Colonic mucosa (tissue), 4 donors: ENCODE measurements around the gene OSBPL10. TPM values are rescaled to one million over a fixed set of nuclear protein-coding genes. Genes with fewer than 3 reads are reported as not detected.

Experiments used
- DNase-seq: peaks from one replicate; pipeline ENCODE4 v3.0.0-alpha.2; 2020
- H3K27ac ChIP-seq: fragments of 200-600 bp; one replicate; pipeline ENCODE4 v1.8.0; 2021
- H3K27me3 ChIP-seq: fragments of 200-600 bp; one replicate; pipeline ENCODE4 v1.8.0; 2021
- H3K36me3 ChIP-seq: fragments of 200-600 bp; one replicate; pipeline ENCODE4 v1.8.0; 2021
- H3K4me1 ChIP-seq: fragments of 200-600 bp; one replicate; pipeline ENCODE4 v1.8.0; 2021; ENCODE audit warnings: mild to moderate bottlenecking
- H3K4me3 ChIP-seq: fragments of 200-600 bp; one replicate; pipeline ENCODE4 v1.8.0; 2021
- H3K9ac ChIP-seq, 2 donors: one replicate each; pipeline ENCODE4 v1.7.0; 2013; ENCODE audit warnings: control low read depth in 2 of 2, low read depth in 2 of 2, low read length in 2 of 2
- H3K9me3 ChIP-seq: fragments of 200-600 bp; one replicate; pipeline ENCODE4 v1.8.0; 2021
- CTCF ChIP-seq: fragments of 200-600 bp; IDR thresholded peaks from one replicate; pipeline ENCODE4 v1.8.0; 2022; ENCODE audit warnings: antibody characterized with exemption, mild to moderate bottlenecking
- intact Hi-C: fragments of 100-400 bp; cut with DNase I; formaldehyde crosslinking; loops from one replicate; pipeline ENCODE4 v1.14.1; 2022
- total RNA-seq, 2 donors: library from RNA; stranded (reverse); fragmentation: NEBNext Ultra II Directional in 1 of 2; extraction: Animal tissue kit (Norgen Biotek cat#: 25700) in 1 of 2; gene quantifications; one replicate each; pipeline ENCODE4 v1.2.1, GENCODE V29; 2021
- donor health status: healthy.
- donor health status: DM: no; HTN: no; CAD: no.
- donor health status: DM: no; HTN: no; CAD: no.

The OSBPL10 gene
- total RNA-seq, 2 donors from 2014 or later = 20.0 to 34.4 TPM

GRCh38 chr3:31851278-31851677 lies 129.8 kb downstream of the OSBPL10 start:
- intact Hi-C loops = no loop called here

DNA sequence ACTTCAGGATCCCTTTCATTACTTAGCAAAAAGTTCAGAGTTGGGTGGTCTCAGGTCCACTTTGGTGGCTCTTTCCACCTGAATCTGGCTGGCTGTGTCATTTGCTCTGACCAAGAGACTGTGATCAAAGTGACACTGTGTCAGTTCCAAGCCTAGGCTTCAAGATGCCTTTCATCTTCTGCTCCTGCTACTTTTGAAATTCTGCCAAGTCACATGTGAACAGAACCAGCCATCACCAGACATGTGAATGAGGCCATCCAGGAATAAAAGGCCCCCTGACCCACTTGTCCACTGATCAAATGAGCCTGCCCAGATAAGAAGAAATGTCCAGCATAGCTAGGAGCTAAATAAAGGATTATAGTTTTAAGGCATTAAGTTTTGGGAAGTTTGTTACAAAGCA lies 132.2 kb downstream of the OSBPL10 start:
- H3K36me3 ChIP-seq = no peaks in the 10 kb centered on the region
- no peak for DNase-seq
- H3K27ac ChIP-seq = no peak overlapping the region
- intact Hi-C loops = no loop called here
- H3K27me3 ChIP-seq = no peaks in the 10 kb centered on the region
- H3K4me1 ChIP-seq = no peaks in the 10 kb centered on the region
- no peaks in the 10 kb centered on the region for H3K9me3 ChIP-seq
- H3K4me3 ChIP-seq = no peak overlapping the region
- no peak overlapping the region for H3K9ac ChIP-seq
- TF ChIP-seq CTCF = no peak

More at GRCh38 chr3:31851278-31851677, 129.8 kb downstream of the OSBPL10 start:
- Histone ChIP-seq H3K27ac (no peak overlapping the region), H3K4me3 (no peak overlapping the region), H3K36me3 (no peaks in the 10 kb centered on the region), H3K4me1 (no peaks in the 10 kb centered on the region), H3K9me3 (no peaks in the 10 kb centered on the region), H3K27me3 (no peaks in the 10 kb centered on the region), H3K9ac (no peak overlapping the region)
- no peak for TF ChIP-seq CTCF
- no peak for DNase-seq

DNA sequence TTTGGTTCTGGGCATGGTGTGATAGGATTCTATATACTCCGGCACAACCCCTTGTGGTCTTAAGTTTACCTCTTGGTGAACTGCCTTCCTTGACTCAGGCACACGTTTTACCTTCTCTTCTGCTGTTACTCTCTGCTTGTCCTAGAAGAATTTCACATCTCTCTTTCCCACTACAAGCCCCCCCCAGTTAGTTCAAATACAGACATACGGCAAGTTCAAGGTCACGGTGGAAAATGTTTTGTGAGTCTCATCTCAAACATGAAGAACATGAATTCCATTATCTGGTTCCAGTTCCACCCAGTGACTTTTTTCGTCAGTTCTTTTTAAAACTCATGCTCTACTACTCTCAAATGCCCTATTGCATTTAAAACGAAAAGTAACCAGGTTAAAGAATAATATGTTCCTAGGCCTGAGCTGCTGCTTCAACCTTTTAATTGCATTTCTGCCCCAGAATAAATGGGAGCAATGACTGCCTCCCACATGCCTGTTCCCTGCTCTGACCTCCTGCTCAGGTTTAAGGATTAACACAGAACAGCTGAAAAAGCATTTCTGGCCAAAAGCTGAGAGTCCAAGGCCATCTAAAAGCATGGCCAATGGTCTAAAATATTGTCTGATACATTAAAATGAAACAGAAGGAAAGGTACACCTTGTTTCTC lies 132.8 kb downstream of the OSBPL10 start:
- no peaks in the 10 kb centered on the region for H3K4me1 ChIP-seq
- H3K27ac ChIP-seq = no peak overlapping the region
- H3K9me3 ChIP-seq = no peaks in the 10 kb centered on the region
- no peak for TF ChIP-seq CTCF
- H3K36me3 ChIP-seq = no peaks in the 10 kb centered on the region
- no peak overlapping the region for H3K9ac ChIP-seq
- H3K27me3 ChIP-seq = no peaks in the 10 kb centered on the region
- no peak overlapping the region for H3K4me3 ChIP-seq
- intact Hi-C loops = no loop called here
- DNase-seq = no peak

DNA sequence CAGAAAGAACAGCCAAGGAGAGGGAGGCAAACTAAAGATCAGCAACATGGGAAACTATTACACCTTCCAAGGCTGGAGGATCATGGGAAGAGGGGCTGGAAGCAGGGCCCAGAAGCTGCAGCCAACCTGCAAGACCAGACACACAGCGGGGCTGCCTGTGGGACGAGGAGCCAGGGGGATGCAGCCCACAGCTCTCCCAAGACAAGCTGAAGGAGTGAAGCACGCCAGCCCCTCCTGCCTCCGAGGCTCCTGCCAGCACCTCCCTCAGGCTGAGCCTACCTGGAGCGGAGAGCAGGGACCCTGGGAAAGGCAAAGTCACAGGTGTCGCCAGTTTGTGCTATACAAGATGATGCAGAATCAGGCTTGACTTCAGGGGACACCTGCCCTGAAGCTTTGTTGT lies 133.3 kb downstream of the OSBPL10 start:
- no peak for DNase-seq
- Histone ChIP-seq H3K27me3 (no peaks in the 10 kb centered on the region), H3K9ac (no peak overlapping the region), H3K36me3 (no peaks in the 10 kb centered on the region), H3K27ac (no peak overlapping the region), H3K4me1 (no peaks in the 10 kb centered on the region), H3K4me3 (no peak overlapping the region), H3K9me3 (no peaks in the 10 kb centered on the region)
- no peak for TF ChIP-seq CTCF
- intact Hi-C loops = no loop called here

DNA sequence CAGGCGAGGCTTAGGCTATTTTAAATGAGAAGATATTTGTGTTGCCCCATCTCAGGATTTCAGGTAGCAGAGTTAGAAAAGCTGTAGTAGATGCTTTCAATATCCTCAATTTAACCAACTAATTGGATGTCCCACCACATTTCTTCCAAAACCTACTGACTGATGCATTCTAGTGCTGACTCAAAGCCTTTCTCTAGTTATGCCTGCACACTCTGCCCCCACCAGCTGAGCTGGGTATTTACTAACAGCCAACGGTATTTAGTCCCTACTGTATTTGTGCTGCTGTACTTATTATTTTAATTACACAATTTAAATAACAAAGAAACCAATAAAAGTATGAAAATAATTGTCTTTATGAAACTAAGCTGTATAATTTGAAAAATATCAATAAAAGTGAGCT lies 139.5 kb downstream of the OSBPL10 start:
- no peak for TF ChIP-seq CTCF
- Histone ChIP-seq H3K27ac (no peak overlapping the region), H3K9ac (no peak overlapping the region), H3K4me1 (no peaks in the 10 kb centered on the region), H3K4me3 (no peak overlapping the region), H3K36me3 (no peaks in the 10 kb centered on the region), H3K9me3 (no peaks in the 10 kb centered on the region), H3K27me3 (no peaks in the 10 kb centered on the region)
- intact Hi-C loops = no loop called here
- no peak for DNase-seq
